ENCODE measurements around the gene YKT6.

The YKT6 gene

GRCh38 chr7:44220358-44221112 lies 19.8 kb downstream of the YKT6 start:
- no peak for DNase-seq

GRCh38 chr7:44221231-44221791 lies 20.5 kb downstream of the YKT6 start:
- no peak for DNase-seq

DNA sequence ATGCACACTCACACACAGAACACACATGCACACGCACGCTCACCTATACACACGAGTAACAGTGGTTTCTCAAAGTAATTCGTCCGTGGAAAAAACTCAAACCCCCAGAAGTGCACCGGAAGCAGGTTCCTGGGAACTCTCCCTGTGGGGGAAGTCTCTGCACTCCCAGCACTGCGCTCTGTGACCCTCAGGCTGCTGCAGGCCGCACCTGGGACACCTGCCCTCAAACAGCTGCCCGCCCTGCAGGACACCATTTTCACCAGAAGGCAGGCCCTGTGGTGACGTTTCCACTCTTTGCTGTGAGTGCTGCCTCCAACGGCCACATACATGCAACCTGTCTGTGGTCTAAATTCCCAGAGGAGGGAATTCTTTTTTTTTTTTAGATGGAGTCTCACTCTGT lies 21.3 kb downstream of the YKT6 start:
- DNase-seq, result no peak

DNA sequence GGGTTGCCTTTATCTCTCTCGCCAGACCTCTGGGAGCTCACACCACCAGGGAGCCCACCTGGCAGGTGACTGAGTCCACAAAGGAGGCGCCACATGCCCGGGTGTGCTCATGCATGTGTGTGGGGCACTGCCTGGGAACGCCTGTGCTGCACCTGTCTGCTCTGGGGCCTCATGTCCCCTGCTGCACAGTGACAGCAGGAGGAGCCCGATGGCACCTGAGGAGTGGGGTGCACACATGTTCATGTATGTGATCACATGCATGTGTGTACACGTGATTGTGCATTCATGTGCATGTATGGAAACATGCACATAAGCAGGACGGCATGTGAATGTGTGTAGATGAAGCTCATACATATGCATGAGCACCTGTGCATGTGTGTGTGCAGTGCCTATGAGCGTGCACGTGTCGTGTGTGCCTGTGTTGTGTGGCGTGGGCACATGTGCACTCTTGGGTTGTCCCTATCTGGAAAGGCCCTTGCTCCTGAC lies 22.0 kb downstream of the YKT6 start:
- no peak for DNase-seq

GRCh38 chr7:44223362-44224079 lies 22.7 kb downstream of the YKT6 start:
- peak; percentile 91 for DNase-seq

DNA sequence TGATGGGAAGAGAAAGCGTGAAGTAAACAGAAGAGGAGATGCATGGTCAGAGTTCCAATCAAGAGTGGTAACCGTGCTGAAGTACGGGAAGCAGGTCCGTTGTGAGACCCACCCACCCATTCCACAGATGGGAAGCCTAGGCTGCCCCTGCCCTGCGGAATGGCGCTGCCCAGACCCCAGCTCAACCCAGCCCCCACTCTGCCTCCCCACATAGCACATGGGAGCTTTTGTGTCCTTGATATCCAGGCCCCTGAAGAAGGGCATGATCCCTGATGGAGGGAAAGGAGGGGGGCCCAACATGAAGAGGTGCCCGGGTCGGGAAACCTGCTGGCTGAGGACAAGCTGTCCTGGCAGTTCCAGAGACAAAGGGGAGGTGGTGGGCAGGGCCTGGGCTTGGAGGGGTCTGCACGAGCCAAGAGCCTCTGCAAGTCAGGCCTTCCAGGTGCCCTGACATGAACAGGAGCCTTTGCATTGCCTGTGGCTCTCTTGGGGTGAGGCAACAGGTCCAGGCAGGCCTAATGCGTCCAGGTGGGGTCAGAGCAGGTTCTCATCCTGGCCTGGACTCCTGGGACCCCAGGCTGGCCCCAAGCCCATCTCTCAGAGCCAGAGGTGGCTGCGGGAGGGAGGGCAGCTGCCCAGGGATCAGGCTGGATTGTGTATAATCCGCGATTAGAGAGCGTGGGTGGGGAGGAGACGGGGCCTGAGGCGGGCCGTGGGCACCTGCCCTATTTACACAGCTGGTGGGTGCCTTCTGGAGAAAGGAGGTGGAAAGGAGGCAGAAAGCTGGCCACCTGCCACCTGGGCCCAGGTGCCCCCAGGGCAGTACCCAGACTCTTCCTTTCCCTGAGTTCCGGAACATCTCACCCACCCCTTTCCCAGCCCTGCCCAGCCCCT lies 23.5 kb downstream of the YKT6 start:
- DNase-seq, result peak; percentile 61

GRCh38 chr7:44224974-44225565 lies 24.3 kb downstream of the YKT6 start:
- DNase-seq, result no peak

GRCh38 chr7:44225566-44226395 lies 25.0 kb downstream of the YKT6 start:
- no peak for DNase-seq

DNA sequence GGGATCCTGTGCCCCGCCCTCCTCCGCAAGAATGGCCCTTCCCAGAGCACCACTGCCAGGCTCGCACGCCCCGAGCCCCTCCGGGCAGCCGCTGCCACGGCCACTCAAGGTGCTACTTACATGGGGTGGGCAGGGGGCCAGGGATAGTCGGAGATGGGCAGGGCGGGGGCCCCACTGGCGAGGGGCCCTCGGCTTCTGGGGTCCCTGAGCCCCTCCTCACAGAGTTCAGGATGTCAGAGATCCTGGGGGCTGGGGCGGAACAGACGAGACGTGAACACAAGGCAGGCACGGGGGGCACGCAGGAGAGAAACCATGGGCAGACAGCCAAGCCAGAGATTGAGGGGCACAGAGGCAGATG lies 25.6 kb downstream of the YKT6 start:
- DNase-seq, result no peak

GRCh38 chr7:44227911-44228310 lies 27.1 kb downstream of the YKT6 start:
- DNase-seq, result no peak

GRCh38 chr7:44228571-44229350 lies 28.0 kb downstream of the YKT6 start:
- DNase-seq, result no peak

GRCh38 chr7:44229546-44230105 lies 28.8 kb downstream of the YKT6 start:
- no peak for DNase-seq

DNA sequence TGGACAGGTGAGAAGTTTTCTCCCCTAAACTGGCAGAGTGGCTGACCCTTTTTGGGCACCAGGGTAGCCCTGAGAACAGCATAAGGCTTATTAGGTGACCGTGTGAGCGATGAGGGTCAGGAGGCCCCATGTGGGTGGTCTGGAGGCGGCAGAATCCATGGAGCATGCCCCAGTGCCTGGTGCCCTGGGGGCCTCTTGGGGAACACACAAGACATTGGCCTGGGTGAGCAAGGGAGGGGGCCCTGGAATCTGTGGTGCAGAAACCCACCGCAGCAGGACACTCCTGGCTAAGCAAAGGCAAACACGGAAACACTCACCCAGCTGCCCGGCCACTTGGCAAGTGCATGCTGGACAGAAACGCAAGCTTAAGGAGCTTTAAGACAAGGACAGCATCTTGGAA lies 29.5 kb downstream of the YKT6 start:
- no peak for DNase-seq

- DNase-seq, result no peak
Observed at GRCh38 chr7:44231088-44231487, 30.3 kb downstream of the YKT6 start.

GRCh38 chr7:44232396-44232795 lies 31.6 kb downstream of the YKT6 start:
- DNase-seq, result no peak

- no peak for DNase-seq
Observed at GRCh38 chr7:44232901-44233715, 32.3 kb downstream of the YKT6 start.

- DNase-seq, result no peak
Observed at GRCh38 chr7:44235066-44235465, 34.3 kb downstream of the YKT6 start.

- DNase-seq, result no peak
Observed at GRCh38 chr7:44235582-44236332, 35.0 kb downstream of the YKT6 start.

GRCh38 chr7:44236333-44236728 lies 35.6 kb downstream of the YKT6 start:
- DNase-seq, result no peak

Data from eye (tissue), 1 donor.